ENCODE results near the gene IGF2.
"Not testable (repeated sequence)": the region's sequence is repeated elsewhere in the genome, so short reads cannot be mapped to it uniquely, and the experiment has no call there.

Gene IGF2

GRCh38 chr11:2136209-2136951 is 2.8 kb downstream of the IGF2 start:
- no peak for DNase-seq

- no peak for DNase-seq
Observed at GRCh38 chr11:2135648-2136201, 3.5 kb downstream of the IGF2 start.

- no peak for DNase-seq
Observed at GRCh38 chr11:2135018-2135569, 4.1 kb downstream of the IGF2 start.

- no peak for DNase-seq
Observed at GRCh38 chr11:2134022-2135010, 4.9 kb downstream of the IGF2 start.

GRCh38 chr11:2133241-2134021 is 5.8 kb downstream of the IGF2 start:
- no peak for DNase-seq

DNA sequence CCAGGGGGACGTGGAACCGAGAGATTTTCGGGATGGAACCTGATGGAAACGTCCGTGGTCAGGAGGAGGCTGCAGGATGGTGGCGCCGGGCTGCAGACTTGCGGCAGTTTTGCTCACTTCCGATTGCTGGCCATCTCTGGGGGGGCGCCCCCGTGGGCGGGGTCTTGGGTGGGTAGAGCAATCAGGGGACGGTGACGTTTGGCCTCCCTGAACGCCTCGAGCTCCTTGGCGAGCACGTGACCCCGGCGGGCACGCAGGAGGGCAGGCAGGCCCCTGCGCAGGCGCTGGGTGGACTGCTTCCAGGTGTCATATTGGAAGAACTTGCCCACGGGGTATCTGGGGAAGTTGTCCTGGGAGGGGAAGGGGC is 6.3 kb downstream of the IGF2 start:
- no peak for DNase-seq

DNA sequence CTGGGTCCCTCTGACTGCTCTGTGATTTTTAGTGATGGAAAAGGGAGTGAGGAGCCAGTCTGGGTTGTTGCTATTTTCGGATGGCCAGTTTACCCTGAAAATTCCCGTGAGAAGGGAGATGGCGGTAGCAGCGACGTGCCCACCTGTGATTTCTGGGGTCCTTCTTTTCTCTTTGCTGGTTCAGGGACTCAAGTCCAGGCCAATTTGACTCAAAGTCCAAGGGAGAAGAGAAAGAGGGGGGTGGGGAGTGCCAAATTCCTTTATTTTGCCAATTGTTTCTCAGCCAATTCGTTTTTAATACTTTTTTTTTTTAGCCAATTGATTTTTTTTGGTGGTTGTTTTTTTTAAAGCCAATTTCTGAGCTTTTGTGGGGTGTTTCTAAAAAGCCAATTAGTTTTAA is 6.9 kb downstream of the IGF2 start:
- DNase-seq, result no peak

DNA sequence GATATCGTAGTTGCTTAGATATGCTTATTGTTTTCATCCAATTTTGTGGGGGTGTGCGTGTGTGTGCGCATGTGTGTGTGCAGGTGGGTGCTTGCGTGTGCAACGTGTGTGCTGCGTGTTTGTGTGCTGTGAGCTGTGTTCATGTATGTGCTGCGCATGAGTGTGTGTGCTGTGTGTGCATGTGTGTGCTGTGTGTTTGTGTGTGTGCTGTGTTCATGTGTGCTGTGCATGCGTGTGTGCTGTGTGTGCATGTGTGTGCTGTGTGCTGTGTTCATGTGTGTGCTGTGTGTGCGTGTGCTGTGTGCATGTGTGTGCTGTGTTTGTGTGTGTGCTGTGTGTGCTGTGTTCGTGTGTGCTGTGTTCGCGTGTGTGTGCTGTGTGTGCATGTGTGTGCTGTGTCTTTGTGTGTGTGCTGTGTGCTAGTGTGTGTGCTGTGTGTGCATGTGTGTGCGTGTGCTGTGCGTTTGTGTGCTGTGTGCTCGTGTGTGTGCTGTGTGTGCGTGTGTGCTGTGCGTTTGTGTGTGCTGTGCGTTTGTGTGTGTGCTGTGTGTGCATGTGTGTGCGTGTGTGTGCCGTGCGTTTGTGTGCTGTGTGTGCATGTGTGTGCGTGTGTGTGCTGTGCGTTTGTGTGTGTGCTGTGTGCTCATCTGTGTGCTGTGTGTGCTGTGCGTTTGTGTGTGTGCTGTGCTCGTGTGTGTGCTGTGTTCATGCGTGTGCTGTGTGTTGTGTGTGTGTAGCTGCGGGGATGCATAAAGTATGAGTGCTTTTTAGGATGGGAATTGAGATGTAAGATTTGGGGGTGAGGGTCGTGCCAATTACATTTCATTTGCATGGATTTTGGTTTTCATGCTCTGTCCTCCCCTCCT is 7.6 kb downstream of the IGF2 start:
- no peak for DNase-seq

DNA sequence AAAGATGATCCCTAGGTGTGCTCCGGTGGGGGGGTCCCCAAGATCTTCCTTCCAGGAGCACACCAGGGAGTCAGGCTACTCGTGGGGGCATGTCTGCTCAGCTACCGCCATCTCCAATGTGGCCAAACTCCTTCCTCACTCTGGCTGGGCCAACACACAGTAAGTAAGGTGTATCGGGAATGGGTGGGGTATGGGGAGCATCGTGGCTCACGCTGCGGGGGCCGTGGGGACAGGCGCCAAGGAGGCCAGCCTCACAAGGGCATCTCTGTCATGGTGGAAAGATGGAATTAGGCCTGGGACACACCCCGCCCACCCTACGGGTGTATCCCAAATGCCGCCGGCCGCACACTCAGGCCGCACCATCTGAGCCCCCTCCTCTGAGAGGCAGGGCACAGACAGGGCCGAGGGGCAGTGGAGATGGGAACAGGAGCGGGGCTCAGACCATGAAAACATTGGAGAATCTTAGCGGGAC is 8.3 kb downstream of the IGF2 start:
- no peak for DNase-seq

DNA sequence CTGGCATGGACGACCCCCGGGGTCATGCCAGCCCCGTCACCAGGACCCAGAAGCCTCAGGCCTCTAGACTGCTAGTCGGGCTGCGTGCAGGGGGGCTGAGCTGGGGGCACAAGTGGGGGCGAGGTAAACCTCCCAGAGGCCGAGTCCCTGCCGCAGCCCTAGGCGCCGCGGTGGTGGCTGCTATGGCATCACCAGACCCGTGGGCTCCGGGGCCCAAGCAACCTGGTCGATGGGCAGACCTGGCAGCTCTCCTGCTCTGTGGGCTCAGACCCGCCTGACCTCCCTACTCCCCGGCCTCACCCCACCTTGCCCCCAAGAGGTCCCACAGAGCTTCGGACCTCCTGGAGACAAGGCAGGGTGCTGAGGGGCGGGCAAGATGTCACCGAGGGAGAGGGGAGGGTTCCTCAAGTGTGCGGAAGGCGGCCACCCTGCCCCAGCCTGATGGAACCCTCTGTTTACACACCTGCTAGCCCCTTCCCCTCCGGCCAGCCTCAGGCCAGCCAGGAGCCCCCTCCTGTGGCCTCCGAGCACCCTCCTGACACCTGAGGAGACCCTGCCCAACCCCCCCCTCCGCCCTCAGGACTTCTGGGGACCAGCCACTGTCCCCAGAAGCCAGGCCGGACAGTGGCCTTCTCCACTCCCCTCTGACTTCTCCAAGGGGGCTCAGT is 9.4 kb downstream of the IGF2 start:
- no peak for DNase-seq

GRCh38 chr11:2129308-2129698 is 9.9 kb downstream of the IGF2 start:
- DNase-seq, result no peak

- no peak for DNase-seq
Observed at GRCh38 chr11:2128511-2129307, 10.5 kb downstream of the IGF2 start.

DNA sequence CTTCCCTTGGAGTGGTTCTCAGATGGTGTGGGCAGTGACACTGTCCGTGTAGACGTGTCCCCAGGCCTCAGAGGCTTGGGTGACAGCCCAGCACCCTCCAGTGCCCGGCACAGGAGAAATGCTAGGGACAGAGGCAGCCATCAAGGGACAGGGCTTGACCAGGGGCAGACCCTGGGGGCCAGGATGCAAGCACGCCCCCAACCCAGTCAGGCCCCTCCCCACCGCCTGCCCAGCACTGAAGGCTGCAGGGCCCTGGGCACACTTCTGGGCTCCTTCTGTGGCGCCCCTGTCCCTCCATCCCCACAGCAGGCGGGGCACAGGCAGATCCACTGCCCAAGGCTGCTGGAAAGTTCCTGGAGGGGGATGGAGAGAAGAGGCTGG is 11.1 kb downstream of the IGF2 start:
- DNase-seq, result no peak

GRCh38 chr11:2127482-2128129 is 11.6 kb downstream of the IGF2 start:
- DNase-seq, result no peak

- no peak for DNase-seq
Observed at GRCh38 chr11:2126520-2127085, 12.6 kb downstream of the IGF2 start.

DNA sequence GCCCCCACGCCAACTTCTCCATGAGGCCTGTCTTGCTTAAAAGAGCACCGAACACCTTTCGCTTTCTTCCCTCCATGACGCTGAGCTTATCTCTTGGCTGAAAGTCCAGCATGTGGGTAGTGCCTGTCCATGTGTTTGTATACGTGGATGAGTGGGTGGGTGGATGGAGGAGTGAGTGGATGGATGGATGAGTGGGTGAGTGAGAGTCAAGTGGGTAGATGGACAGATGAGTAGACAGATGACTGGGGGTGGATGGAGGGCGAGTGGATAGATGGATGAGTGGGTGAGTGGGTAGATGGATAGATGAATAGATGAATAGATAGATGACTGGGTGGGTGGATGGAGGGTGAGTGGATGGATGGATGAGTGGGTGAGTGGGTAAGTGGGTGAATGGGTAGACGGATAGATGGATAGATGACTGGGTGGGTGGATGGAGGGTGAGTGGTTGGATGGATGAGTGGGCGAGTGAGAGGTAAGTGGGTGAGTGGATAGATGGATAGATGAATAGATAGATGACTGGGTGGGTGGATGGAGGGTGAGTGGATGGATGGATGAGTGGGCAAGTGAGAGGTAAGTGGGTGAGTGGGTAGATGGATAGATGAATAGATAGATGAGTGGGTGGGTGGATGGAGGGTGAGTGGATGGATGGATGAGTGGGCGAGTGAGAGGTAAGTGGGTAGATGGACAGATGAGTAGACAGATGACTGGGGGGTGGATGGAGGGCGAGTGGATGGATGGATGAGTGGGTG is 14.3 kb downstream of the IGF2 start:
- DNase-seq, result not testable (repeated sequence)

DNA sequence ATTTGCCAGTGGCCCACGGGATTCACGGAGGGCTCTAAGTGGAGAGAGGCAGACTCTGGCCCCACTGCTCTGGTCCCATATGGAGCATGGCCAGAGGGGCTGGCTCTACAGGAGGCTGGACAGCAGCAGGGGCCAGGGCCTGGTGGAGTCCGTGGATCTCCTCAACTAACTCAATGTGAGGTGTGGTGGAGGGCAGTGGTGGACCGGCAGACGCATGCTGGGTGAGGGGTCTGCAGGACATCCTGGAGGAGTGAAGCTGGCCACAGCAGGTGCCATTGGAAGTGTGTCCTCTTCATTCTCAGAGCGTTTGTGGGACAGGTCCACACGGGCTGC is 15.6 kb downstream of the IGF2 start:
- no peak for DNase-seq

- no peak for DNase-seq
Observed at GRCh38 chr11:2122907-2123627, 16.1 kb downstream of the IGF2 start.

Data from CD4-positive, alpha-beta T cell treated with Interleukin-4 for 4 hours (primary cell).